IMR-90 (cell line): Measurements from ENCODE around the gene SLC38A1. TPM values are rescaled to one million over a fixed set of nuclear protein-coding genes. Genes with fewer than 3 reads are reported as not detected.
"Not testable (repeated sequence)": the region's sequence is repeated elsewhere in the genome, so short reads cannot be mapped to it uniquely, and the experiment has no call there.

ENCODE experiments used
- ATAC-seq: fragments of 200-7000 bp; cut with Tn5 transposase; 2 replicates; pipeline ENCODE4 v1.9.1; 2020; ENCODE audit warnings: low read depth, mild to moderate bottlenecking, moderate library complexity
- BruUV-seq: library from RNA; stranded (reverse); fragments of 400-500 nt; replicated peaks from 2 replicates; lab custom pipeline; 2021; lab: Mats Ljungman, UMichigan
- CTCF ChIA-PET: fragments of 300-600 bp; formaldehyde crosslinking; extraction: SDS; loops from one replicate; lab custom pipeline; 2021; ENCODE audit warnings: antibody characterized with exemption; lab: Yijun Ruan, JAX
- POLR2A ChIA-PET: fragments of 300-600 bp; sonication (Branson Sonifier 250); formaldehyde crosslinking; loops from one replicate; lab custom pipeline; 2022; ENCODE audit warnings: antibody characterized with exemption; ENCODE audit not compliant: unreplicated experiment; lab: Charles Lee
- DNase-seq: peaks from one replicate; pipeline ENCODE4 v3.0.0; 2013
- H2AFZ ChIP-seq: replicated peaks from 2 replicates; pipeline ENCODE3; 2013; ENCODE audit warnings: low read length, mild to moderate bottlenecking; ENCODE audit not compliant: poor library complexity
- H2AK5ac ChIP-seq: 2 replicates; pipeline ENCODE4 v1.6.1; 2013; ENCODE audit warnings: low read depth, low read length, inconsistent platforms
- H2AK9ac ChIP-seq: replicated peaks from 2 replicates; pipeline ENCODE3; 2013; ENCODE audit warnings: mild to moderate bottlenecking, low read depth, low read length, moderate library complexity; ENCODE audit not compliant: poor library complexity
- H2BK120ac ChIP-seq: 2 replicates; pipeline ENCODE4 v1.6.1; 2013; ENCODE audit warnings: low read depth, low read length, inconsistent platforms
- H2BK15ac ChIP-seq: 3 replicates; pipeline ENCODE4 v1.6.1; 2013; ENCODE audit warnings: low read depth, low read length, inconsistent platforms
- H2BK20ac ChIP-seq: 2 replicates; pipeline ENCODE4 v1.6.1; 2013; ENCODE audit warnings: low read depth, mild to moderate bottlenecking, inconsistent platforms, low read length, moderate library complexity
- H2BK5ac ChIP-seq: 2 replicates; pipeline ENCODE4 v1.6.1; 2013; ENCODE audit warnings: mild to moderate bottlenecking, low read depth, low read length, inconsistent platforms; ENCODE audit not compliant: poor library complexity, severe bottlenecking
- H3K14ac ChIP-seq: replicated peaks from 2 replicates; pipeline ENCODE4 v1.6.1; 2013; ENCODE audit warnings: low read depth, low read length, inconsistent platforms
- H3K18ac ChIP-seq: 2 replicates; pipeline ENCODE4 v1.6.1; 2013; ENCODE audit warnings: low read depth, low read length, control low read depth
- H3K23ac ChIP-seq: 2 replicates; pipeline ENCODE4 v1.6.1; 2013; ENCODE audit warnings: low read depth, low read length, inconsistent platforms
- H3K27ac ChIP-seq: 2 replicates; pipeline ENCODE4 v1.5.1; 2013; ENCODE audit warnings: mild to moderate bottlenecking, control low read depth, low read length; ENCODE audit not compliant: insufficient read depth
- H3K27me3 ChIP-seq: 2 replicates; pipeline ENCODE4 v1.6.1; 2013; ENCODE audit warnings: low read length; ENCODE audit not compliant: control insufficient read depth, insufficient read depth
- H3K36me3 ChIP-seq: 2 replicates; pipeline ENCODE4 v1.6.1; 2013; ENCODE audit warnings: low read length, mixed read lengths; ENCODE audit not compliant: control insufficient read depth, insufficient read depth
- H3K4ac ChIP-seq: 2 replicates; pipeline ENCODE4 v1.6.1; 2013; ENCODE audit warnings: low read depth, low read length, inconsistent platforms
- H3K4me1 ChIP-seq: 2 replicates; pipeline ENCODE4 v1.6.1; 2013; ENCODE audit warnings: low read length, mixed read lengths; ENCODE audit not compliant: control insufficient read depth, insufficient read depth
- H3K4me2 ChIP-seq: 2 replicates; pipeline ENCODE4 v1.6.1; 2013; ENCODE audit warnings: low read depth, mild to moderate bottlenecking, control low read depth, low read length, moderate library complexity
- H3K4me3 ChIP-seq: 2 replicates; pipeline ENCODE4 v1.5.1; 2013; ENCODE audit warnings: low read depth, mild to moderate bottlenecking, control low read depth, low read length, moderate library complexity; ENCODE audit not compliant: insufficient read depth
- H3K56ac ChIP-seq: 2 replicates; pipeline ENCODE4 v1.6.1; 2013; ENCODE audit warnings: low read length, inconsistent platforms; ENCODE audit not compliant: insufficient read depth; ENCODE audit errors: extremely low read depth
- H3K79me1 ChIP-seq, 2 experiments: 2 replicates each; pipeline ENCODE4 v1.6.1; 2013; ENCODE audit warnings: low read length in 2 of 2, inconsistent platforms in 1 of 2, low read depth in 1 of 2
- H3K9ac ChIP-seq: 2 replicates; pipeline ENCODE4 v1.6.1; 2013; ENCODE audit warnings: low read depth, low read length, control low read depth
- H3K9me1 ChIP-seq: 2 replicates; pipeline ENCODE4 v1.6.1; 2013; ENCODE audit warnings: low read length, inconsistent platforms; ENCODE audit not compliant: insufficient read depth
- H3K9me3 ChIP-seq: 2 replicates; pipeline ENCODE4 v1.6.1; 2013; ENCODE audit warnings: low read length; ENCODE audit not compliant: control insufficient read depth, insufficient read depth
- H4K20me1 ChIP-seq: 2 replicates; pipeline ENCODE4 v1.6.1; 2013; ENCODE audit warnings: low read length, inconsistent platforms; ENCODE audit not compliant: insufficient read depth
- H4K5ac ChIP-seq: 2 replicates; pipeline ENCODE4 v1.6.1; 2013; ENCODE audit warnings: mild to moderate bottlenecking, low read depth, low read length, control low read depth
- H4K8ac ChIP-seq, 2 experiments: 2 replicates each; pipeline ENCODE4 v1.6.1; 2013; ENCODE audit warnings: low read depth in 2 of 2, low read length in 2 of 2, control low read depth in 1 of 2, inconsistent platforms in 1 of 2
- H4K91ac ChIP-seq: 2 replicates; pipeline ENCODE4 v1.6.1; 2013; ENCODE audit warnings: low read depth, low read length, inconsistent platforms; ENCODE audit not compliant: insufficient read depth
- WGBS, 2 experiments: methylation state at CpG; one replicate each; pipeline versions ENCODE4 v1.1.5 to v1.1.7; 2013; ENCODE audit warnings: missing lambda C conversion rate in 2 of 2; ENCODE audit not compliant: insufficient read length in 1 of 2; ENCODE audit errors: extremely low coverage in 2 of 2; 5-methylcytosine and 5-hydroxymethylcytosine counted together
- dilution Hi-C: fragments of 300-500 bp; cut with HindIII; formaldehyde crosslinking; loops from one replicate; pipeline ENCODE4 v1.14.3; 2018; ENCODE audit warnings: low sequenced_read_pairs; ENCODE audit not compliant: unreplicated experiment
- in situ Hi-C: fragments of 300-500 bp; cut with MboI; formaldehyde crosslinking; loops from 3 replicates; pipeline ENCODE4 v1.14.3; 2019; ENCODE audit warnings: low sequenced_read_pairs, inconsistent platforms, mixed read lengths
- intact Hi-C: fragments of 100-400 bp; cut with micrococcal nuclease; formaldehyde crosslinking; loops from 2 replicates; pipeline ENCODE4 v1.10.0; 2022
- polyA plus RNA-seq, 3 experiments: library from polyadenylated mRNA; depleted of rRNA; stranded (reverse); fragments of >200 nt; gene quantifications; 2 replicates each; pipeline ENCODE4 v1.2.3, GENCODE V29; 2012; ENCODE audit warnings: low replicate concordance in 1 of 3
- total RNA-seq: library from RNA; depleted of rRNA; stranded (reverse); fragments of >200 nt; gene quantifications from 2 replicates; pipeline ENCODE4 v1.2.3, GENCODE V29; 2012

Gene SLC38A1
- total and polyA plus RNA-seq, 2 of the 4 experiments (the other 2 are of a cell fraction), result 22.8 to 61.5 TPM

DNA sequence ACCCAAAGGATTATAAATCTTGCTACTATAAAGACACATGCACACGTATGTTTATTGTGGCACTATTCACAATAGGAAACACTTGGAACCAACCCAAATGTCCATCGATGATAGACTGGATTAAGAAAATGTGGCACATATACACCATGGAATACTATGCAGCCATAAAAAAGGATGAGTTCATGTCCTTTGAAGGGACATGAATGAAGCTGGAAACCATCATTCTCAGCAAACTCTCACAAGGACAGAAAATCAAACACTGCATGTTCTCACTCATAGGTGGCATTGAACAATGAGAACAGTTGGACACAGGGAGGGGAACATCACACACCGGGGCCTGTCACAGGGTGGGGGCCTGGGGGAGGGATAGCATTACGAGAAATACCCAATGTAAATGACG is 16.8 kb downstream of the SLC38A1 start:
- WGBS, 2 experiments, result no CpG with 5 or more reads among the region's 5 CpGs
- not testable (repeated sequence) for BruUV-seq

DNA sequence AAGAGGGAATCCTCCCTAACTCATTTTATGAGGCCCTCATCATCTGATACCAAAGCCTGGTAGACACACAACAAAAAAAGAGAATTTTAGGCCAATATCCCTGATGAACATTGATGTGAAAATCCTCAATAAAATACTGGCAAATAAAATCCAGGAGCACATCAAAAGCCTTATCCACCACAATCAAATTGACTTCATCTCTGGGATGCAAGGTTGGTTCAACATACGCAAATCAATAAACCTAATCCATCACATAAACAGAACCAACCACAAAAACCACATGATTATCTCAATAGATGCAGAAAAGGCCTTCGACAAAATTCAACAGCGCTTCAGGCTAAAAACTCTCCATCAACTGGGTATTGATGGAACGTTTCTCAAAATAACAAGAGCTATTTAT is 18.9 kb downstream of the SLC38A1 start:
- ATAC-seq, H3K4me1 ChIP-seq, H3K4me2 ChIP-seq, H3K9me1 ChIP-seq, POLR2A ChIA-PET, H4K5ac ChIP-seq, H2AFZ ChIP-seq, DNase-seq, H3K14ac ChIP-seq, H2BK15ac ChIP-seq, H3K4me3 ChIP-seq, H3K4ac ChIP-seq, H4K91ac ChIP-seq, H3K9ac ChIP-seq, H3K9me3 ChIP-seq, H3K23ac ChIP-seq, dilution Hi-C loops, BruUV-seq, H3K56ac ChIP-seq, H2AK5ac ChIP-seq, H3K27ac ChIP-seq, in situ Hi-C loops, H2BK120ac ChIP-seq, intact Hi-C loops, H2BK20ac ChIP-seq, H2BK5ac ChIP-seq, H4K8ac ChIP-seq, H2AK9ac ChIP-seq, H3K18ac ChIP-seq, H3K27me3 ChIP-seq: not testable (repeated sequence)
- CTCF ChIA-PET, result interaction anchor here (1.0 kb wide), 1 partner anchor 430 kb away, joined by 3 read pairs; no protein-coding TSS in a partner anchor
- Histone ChIP-seq H3K36me3 (peaks cover 10% of the 10 kb centered on the region), H4K20me1 (peaks cover 41% of the 10 kb centered on the region), H3K79me1 (peaks cover 23 to 44% of the 10 kb centered on the region in 2 experiments)
- 83% methylated on average over 3 of the region's 4 CpGs; no CpG with 5 or more reads in 1 of the 2 experiments for WGBS, 2 experiments

More for the DNA sequence above, 16.8 kb downstream of the SLC38A1 start:
- DNase-seq, H3K23ac ChIP-seq, H2AFZ ChIP-seq, H3K4ac ChIP-seq, H2BK120ac ChIP-seq, H2AK9ac ChIP-seq, H2BK20ac ChIP-seq, H3K9me1 ChIP-seq, H2AK5ac ChIP-seq, H3K18ac ChIP-seq, H4K5ac ChIP-seq, H3K4me1 ChIP-seq, H3K9me3 ChIP-seq, H3K9ac ChIP-seq, H3K4me2 ChIP-seq, H3K27ac ChIP-seq, H3K56ac ChIP-seq, H3K14ac ChIP-seq, dilution Hi-C loops, POLR2A ChIA-PET, H2BK5ac ChIP-seq, ATAC-seq, in situ Hi-C loops, H3K4me3 ChIP-seq, intact Hi-C loops, H2BK15ac ChIP-seq, H3K27me3 ChIP-seq, CTCF ChIA-PET, H4K91ac ChIP-seq, H3K36me3 ChIP-seq, H4K8ac ChIP-seq: not testable (repeated sequence)
- peaks cover 11 to 38% of the 10 kb centered on the region in 2 experiments for H3K79me1 ChIP-seq
- H4K20me1 ChIP-seq, result peaks cover 36% of the 10 kb centered on the region
